ENCODE results near the gene MYCBPAP.
"Not testable (repeated sequence)": the region's sequence is repeated elsewhere in the genome, so short reads cannot be mapped to it uniquely, and the experiment has no call there.

The MYCBPAP gene

DNA sequence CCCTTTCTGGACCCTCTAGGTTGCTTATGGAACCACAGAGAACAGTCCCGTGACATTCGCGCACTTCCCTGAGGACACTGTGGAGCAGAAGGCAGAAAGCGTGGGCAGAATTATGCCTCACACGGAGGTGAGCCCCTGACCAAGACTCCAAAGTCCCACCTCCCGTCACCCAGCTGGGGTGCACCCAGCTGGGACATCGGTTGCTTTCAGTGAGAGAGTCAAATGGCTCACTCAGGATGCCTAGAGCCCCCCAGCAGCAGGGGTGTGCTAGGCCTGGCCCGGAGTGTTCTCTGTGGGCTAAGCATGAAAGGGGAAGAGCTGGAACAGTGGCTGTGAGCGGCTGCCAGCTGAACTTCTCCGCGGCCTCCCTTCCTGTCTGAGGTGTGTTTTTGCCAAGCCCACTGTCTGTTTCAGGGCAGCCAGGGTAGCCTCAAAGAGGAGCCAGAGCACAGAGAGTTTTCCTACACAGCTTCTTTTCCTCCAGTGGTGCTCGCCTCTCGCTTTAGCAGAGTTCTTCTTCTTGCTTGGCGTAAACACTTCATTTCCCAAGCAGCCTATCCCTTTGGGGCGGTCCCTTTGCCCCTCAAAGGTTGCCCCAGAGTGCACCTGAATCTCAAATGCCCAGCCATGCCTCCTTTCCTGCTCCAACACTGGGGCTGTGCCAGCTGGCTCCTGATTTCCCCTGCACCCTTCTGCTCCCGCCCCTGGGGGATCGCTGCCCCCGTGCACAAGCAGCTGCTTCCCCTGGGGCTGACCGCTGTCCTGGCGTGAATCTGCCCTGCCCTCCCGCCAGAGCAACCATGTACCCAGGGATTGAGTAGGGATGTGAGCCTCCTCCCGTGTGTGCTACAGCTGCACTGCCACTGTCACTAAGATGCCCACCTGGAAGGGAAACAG lies 37.0 kb upstream of the MYCBPAP start:
- DNase-seq: no peak

DNA sequence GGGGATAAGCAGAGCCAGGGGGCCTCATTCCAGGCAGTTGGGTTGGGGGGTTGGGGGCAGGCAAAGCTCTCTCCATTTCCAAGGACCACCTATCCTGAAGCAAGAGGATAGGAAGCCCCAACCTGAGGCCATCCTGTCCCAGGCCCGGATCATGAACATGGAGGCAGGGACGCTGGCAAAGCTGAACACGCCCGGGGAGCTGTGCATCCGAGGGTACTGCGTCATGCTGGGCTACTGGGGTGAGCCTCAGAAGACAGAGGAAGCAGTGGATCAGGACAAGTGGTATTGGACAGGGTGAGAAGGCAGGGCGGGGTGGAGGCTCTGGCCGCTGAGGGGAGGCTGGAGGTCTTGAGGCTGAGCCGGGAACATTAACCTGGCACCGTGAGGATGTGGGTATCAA lies 36.0 kb upstream of the MYCBPAP start:
- no peak for DNase-seq

DNA sequence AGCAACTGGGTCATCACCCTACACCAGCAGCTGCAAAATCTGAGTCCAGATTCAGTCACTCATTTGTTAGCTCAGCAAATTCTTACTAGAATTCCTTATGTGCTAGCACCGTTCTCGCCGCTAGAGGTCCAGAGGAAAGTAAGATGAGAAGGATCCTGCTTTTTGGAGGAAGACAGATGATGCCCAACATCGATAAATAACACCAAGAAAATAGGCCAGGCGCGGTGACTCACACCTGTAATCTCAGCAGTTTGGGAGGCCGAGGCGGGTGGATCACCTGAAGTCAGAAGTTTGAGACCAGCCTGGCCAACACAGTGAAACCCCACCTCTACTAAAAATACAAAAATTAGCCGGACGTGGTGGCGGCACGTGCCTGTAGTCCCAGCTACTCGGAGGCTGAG lies 35.5 kb upstream of the MYCBPAP start:
- DNase-seq: not testable (repeated sequence)

DNA sequence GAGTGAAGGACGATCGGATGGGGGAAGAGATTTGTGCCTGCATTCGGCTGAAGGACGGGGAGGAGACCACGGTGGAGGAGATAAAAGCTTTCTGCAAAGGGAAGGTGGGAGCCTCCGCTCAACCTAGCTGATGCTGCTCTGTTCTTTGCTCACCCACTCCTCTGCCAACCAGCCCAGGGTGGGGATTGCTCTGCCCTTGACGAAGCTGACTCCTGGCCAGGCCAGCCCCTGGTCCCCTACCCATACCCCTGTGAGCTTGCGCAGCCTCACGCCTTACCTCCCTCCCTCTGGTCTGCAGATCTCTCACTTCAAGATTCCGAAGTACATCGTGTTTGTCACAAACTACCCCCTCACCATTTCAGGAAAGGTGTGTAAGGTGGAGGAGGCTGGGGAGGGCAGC lies 34.3 kb upstream of the MYCBPAP start:
- no peak for DNase-seq

DNA sequence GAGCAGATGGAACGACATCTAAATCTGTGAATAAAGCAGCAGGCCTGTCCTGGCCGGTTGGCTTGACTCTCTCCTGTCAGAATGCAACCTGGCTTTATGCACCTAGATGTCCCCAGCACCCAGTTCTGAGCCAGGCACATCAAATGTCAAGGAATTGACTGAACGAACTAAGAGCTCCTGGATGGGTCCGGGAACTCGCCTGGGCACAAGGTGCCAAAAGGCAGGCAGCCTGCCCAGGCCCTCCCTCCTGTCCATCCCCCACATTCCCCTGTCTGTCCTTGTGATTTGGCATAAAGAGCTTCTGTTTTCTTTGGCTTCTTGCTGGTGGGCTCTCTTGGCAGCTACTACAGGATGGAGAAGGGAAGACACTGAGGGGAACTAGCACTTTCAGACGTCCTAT lies 33.7 kb upstream of the MYCBPAP start:
- DNase-seq: no peak

DNA sequence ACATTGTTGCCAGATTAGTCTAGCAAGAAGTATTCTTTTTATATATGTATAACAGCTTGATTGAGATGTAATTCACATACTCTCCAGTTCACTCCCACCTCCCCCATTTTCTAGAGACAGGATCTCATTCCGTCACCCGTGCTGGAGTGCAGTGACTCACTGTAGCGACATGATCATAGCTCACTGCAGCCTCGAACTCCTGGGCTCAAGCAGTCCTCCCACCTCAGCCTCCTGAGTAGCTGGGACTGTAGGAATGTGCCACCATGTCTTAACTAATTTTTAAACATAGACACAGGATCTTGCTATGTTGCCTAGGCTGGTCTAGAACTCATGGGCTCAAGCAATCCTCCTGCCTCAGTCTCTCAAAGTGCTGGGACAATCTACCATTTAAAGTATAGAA lies 32.9 kb upstream of the MYCBPAP start:
- DNase-seq: no peak

DNA sequence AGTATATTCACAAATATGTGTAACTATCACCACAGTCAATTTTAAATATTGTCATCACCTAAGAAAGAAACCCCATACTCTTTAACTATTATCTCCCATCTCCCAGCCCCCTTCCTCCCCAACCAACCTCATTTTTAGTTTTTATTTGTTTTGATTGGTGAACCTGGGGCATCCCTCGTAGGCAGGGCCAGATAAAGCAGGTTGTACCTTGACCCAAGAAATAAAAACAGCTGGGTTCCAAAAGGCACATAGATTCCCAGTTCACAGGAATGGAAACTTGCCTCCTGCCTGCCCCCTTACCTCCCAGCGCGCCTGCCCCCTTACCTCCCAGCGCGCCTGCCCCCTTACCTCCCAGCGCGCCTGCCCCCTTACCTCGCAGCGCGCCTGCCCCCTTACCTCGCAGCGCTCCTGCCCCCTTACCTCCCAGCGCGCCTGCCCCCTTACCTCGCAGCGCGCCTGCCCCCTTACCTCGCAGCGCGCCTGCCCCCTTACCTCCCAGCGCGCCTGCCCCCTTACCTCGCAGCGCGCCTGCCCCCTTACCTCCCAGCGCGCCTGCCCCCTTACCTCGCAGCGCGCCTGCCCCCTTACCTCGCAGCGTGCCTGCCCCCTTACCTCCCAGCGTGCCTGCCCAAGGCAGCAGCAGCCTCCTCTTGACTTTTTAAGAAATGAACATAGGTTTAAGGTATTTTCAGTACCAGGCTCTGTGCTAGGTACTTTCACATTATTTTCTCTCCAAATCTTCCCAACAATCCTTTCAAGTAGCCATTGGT lies 32.3 kb upstream of the MYCBPAP start:
- DNase-seq: not testable (repeated sequence)

DNA sequence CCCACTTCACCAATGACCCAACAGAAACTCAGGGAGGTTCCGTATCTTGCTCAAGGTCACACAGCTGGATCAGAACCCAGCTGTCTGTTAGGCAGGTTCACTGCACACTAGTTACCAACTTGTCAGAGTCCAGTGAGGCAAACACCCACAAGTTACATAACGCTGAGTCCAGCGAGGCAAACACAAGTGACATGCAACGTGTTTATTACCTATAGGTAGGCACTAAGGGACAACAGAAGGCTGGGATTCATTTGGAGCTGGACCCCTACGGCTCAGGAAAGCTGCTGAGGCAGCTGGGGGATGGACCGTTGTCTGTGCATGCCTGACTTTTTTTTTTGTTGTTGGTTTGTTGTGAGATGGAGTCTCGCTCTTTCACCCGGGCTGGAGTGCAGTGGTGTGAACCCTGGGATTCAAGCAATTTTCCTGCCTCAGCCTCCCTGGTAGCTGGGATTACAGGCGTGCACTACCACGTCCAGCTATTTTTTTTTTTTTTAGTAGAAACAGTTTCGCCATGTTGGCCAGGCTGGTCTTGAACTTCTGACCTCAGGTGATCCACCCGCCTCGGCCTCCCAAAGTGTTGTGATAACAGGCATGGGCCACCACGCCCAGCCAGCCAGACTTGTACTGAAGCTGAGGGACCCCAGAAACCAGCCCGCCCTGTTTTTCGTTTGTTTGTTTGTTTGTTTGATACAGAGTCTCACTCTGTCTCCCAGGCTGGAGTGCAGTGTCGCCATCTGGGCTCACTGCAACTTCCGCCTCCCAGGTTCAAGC lies 31.5 kb upstream of the MYCBPAP start:
- no peak for DNase-seq

DNA sequence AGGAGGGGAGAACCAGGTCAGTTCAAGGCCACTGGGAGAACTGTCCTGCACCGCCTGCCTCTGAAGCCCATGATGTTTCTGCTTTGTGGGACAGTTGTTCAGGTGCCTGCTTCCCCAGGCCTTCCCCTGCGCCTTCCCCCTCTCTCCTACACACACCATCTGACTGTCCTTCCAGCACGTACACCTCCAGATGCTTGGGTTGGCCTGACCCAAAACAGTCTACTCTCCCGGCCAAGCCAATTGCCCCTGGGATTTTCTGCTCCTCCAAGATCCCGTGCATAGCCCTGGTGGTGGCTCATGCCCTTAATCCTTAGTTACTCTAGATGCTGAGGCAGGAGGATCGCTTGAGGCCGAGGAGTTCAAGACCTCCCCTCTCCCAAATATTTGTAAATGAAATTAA lies 30.3 kb upstream of the MYCBPAP start:
- DNase-seq: no peak

DNA sequence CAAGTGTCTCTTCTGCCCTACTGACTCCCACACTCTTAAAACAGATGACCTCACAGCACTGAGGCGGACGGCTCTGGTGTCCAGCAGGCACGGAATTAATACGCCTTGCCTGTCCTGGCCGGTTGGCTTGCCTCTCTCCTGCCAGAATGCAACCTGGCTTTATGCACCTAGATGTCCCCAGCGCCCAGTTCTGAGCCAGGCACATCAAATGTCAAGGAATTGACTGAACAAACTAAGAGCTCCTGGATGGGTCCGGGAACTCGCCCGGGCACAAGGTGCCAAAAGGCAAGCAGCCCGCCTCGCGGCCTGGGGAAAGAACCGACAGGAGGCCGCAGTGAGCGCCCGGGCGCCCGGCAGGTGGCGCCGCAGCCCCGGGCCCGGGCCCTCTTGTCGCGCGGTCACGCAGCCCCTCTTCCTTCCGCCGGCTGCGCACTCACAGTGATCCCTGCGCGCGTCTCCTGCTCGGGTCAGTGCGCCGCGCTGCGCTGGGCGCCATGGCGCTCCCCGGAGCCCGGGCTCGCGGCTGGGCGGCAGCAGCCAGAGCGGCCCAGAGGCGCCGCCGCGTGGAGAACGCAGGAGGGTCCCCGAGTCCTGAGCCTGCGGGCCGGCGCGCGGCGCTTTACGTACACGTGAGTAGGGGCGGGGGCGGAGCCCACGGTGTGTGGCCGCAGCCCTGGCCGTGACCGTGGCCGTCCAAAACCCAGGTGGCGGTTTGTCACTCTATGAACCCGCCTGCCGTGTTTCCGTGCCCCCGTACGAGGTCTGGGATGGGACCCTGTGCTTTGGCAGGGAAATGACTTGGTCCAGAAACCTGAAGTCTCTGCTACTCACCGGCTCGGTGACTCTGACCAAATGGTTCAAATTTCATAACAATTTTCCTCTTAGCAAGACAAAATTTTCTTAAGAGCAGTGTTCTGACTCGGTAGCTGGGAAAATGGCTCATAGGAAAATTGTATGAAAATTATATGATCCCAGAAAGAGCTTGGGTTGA lies 29.6 kb upstream of the MYCBPAP start, which contains the start of gene RSAD1:
TSS of gene RSAD1 (plus strand) at position 470 of the 991 bp plus-strand sequence. CDS start at position 495, 25 bp downstream.
- DNase-seq: peak; percentile 82

DNA sequence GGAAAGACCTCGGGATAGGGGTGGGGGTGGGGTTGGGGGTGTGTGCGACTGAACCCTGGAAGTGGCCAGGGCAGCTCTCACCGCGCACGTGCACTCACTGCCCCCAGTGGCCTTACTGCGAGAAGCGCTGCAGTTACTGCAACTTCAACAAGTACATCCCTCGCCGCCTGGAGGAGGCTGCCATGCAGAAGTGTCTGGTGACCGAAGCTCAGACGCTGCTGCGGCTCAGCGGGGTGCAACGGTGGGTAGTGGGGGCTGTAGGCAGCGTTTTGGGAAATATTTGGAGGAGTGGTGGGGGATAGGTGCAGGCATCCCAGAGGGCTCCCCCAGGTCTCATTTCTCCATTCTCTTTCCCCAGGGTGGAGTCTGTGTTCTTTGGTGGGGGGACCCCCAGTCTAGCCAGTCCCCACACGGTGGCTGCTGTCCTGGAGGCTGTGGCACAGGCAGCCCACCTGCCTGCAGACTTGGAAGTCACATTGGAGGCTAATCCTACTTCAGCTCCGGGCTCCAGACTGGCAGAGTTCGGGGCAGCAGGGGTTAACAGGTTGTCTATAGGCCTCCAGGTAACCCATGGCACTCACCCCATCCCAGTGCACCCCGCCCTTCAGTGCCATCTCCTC lies 28.6 kb upstream of the MYCBPAP start:
- peak; percentile 66 for DNase-seq

DNA sequence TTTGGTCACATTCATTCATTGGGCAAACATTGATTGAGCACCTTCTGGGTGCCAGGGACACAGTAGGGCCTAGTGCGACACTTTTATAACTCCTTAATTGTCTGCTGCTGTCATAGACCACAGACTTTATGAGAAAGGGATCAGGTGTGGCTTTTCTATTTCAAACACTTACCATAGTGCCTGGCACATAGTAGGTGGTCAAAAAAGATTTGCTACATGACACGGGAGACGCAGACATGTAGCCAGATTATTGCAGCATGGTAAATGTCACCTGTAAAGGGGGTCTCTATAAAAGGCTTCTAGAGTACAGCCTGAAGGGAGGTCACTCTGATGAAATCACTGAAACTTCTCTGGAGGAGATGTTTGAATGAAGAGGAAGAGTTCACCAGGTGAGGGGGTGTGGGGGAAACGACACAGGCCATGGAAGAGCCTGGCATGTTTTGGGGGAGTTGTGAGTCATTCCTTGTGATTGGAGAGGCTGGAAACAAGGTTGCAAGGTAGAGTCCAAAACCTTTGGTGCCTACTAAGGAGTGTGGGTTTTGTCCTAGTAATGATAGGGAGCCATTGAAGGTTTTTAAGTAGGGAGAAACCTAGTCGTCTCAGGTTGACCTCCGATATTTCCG lies 28.0 kb upstream of the MYCBPAP start:
- DNase-seq: no peak

DNA sequence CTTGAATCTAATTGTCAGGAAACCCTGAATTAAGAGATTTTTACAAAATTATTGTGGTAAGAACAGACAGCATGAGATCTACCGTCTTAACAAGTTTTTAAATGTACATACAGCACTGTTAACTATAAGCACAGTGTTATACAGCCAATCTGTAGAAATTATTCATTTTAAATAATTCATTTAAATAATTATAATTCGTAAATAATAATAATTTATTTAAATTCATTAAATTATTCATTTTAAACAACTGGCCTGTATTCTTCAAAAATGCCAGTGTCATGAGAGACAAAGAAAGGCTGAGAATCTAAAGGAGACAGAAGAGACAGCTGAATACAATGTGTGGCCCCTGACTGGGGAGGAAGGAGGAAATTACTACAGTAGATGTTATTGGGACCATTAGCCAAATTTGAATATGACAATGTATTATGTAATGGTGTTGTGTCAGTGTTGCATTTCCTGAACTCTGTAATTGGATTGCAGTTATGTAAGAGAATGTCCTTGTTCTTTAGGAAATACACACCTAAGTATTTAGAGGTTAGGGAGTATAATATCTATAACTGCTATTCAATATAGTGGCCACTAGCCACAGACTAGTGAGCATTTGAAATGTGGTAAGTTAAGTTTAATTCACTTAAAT lies 27.3 kb upstream of the MYCBPAP start:
- no peak for DNase-seq

DNA sequence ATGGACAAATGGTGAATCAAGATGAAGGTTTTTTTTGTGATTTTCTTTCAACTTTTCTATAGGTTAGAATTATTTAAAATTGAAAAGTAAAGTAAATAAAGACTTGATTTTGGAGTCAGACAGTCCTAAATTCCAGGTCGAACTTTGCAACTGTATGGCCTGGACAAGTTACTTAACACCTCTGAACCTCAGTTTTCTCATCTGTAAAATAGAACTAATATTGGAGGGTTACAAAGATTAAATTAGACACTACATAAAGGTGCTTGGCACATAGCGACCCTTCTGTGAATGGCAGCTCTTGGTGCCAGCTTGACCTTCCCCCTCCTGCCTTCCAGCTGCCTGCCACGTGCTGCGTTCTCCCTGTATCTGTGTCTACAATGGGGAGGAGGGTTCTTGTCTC lies 26.6 kb upstream of the MYCBPAP start:
- no peak for DNase-seq

DNA sequence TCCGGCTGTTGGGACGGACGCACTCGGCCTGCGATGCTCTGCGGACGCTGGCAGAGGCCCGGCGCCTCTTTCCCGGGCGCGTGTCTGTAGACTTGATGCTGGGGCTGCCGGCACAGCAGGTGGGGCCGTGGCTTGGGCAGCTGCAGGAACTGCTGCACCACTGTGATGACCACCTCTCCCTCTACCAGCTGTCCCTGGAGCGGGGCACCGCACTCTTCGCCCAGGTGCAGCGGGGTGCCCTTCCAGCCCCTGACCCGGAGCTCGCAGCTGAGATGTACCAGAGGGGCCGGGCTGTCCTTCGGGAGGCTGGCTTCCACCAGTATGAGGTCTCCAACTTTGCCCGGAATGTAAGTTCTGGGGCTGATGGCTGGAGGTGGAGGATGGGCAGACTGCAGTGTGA lies 26.1 kb upstream of the MYCBPAP start:
- DNase-seq: no peak

DNA sequence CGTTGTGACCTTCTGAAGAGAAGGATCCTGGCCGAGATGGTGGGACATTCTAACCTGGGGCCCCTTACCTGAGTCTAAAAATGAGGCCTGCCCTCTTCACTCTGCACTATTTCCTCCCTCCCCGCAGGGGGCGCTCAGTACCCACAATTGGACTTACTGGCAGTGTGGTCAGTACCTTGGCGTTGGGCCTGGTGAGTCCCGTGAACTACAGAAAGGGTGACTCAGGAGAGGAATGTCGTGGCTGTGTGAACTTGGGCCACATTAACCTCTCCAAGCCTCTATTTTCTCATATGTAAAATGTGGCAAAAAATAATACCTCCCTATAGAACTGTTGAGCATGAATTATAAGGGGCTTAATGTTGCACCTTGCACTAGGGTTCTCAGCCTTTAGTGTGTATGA lies 25.7 kb upstream of the MYCBPAP start:
- DNase-seq: peak; percentile 67

DNA sequence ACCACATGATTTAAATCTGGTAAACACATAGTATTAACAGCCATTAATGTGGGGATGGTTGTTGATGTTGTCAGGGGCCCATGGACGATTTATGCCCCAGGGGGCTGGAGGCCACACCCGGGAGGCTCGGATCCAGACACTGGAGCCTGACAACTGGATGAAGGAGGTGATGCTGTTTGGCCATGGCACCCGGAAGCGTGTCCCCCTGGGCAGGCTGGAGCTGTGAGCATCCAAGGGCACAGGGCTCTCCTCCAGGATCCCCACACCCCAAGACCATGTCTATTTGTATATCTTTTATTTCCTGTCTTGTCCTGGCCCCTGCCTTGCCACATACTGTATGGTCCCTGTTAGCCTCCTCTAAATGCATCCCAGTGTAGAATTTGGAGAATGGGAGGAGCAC lies 25.0 kb upstream of the MYCBPAP start:
- no peak for DNase-seq

DNA sequence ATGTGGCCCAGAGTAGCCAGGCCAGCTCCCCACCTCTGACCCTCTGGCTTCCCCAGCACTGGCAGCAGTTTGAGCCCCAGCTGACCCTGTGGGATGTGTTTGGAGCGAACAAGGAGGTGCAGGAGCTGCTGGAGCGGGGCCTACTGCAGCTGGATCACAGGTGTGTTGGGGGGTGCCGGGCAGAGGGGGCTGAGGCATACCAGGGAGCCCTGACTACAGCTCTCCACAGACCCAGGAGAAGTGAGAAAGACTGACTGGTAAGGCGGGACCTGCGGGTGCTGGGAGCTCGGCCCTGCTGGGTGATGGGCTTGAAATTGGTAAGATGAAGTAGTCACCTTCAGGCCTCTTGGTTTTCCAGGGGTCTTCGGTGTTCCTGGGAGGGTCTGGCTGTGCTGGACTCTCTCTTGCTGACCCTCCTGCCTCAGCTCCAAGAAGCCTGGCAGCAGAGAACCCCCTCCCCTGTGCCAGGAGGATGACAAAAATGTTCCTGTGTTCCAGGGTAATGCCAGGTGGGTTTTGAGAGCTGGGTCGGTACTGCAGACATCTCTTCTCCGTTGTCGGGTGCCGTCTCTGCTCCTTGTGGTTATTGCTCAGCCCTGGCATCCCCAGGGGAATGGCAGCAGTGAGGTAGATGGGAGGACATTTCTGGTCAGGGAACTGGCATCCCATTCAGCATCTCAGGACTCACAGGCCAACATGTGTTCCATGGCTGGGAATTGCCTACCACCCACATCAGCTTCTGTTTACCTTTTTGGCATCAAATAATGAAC lies 23.7 kb upstream of the MYCBPAP start:
- no peak for DNase-seq

DNA sequence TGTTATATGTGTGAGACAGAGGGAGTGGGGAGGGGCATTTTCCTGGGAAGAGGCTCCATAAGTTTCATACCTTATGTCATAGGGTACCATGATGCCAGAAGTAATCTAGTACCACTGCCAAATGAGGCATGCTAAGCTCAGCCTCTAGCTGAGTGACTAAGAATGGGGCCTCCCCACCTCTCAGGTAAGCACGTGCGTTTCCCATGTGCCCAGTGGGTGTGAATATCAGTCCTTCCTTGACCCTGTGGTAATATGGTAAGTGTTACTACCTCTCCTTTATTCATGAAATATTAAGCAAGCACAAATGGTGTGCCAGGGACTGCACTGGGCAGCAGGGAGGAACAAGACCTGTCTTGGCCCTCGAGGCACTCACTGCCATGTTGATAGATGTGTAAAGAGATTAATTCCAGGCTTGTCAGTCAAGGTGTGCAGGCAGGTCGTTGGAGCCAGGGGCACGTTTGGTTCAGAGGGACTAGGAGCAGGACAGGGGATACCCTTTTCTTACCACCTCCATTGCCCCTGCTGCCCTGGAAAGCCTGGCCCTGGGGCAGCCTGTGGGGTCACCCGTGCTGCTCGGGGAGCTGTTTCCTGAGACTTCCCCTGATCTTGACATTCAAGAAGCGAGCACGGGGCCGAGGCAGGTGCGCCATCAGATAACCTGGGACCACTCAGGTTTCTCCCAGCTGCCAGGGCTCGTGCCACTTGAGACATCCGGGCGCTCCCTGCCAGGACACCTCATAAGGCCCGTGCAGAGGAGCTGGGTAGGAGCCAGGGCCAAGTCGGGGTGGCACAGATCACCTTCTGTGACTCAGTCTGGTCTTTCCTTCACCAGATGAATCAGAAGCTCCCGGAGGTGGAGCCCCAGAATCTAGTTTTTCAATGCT lies 20.8 kb upstream of the MYCBPAP start:
- DNase-seq: no peak
